Measurements from ENCODE around the gene ABCC1. TPM values are rescaled to one million over a fixed set of nuclear protein-coding genes. Genes with fewer than 3 reads are reported as not detected.
A peak's percentile ranks its signal among the peaks of the same experiment; 100 is the strongest.

The ABCC1 gene
- total RNA-seq, 1 donor from 2014 or later, result 47.9 TPM

DNA sequence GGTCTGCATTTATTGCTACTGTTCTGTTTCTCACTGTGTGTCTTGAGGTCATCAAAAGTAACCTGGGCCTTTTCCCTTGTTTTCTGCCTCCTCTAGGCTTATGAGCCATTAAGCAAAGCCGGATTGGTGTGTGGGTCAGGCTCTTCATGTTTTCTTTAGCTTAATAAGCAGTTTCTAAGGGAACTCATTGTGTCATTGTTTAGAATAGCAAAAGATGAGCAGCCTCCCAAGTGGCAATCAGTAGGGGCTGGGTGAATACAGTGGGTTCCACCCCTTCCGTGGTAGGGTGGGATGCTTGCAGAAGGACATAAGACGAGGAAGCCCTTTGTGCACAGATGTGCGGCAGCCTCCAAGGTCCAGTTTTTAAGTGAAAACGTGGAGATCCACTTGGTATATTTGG, 34.5 kb downstream of the ABCC1 start:
- peak overlapping the region; percentile 80 for H3K27ac Mint-ChIP-seq (ENCODE audit: unreplicated experiment)
- peaks cover 72% of the 10 kb centered on the region for H3K4me1 Mint-ChIP-seq (ENCODE audit: low read depth)
- H3K4me3 Mint-ChIP-seq (ENCODE audit: unreplicated experiment), result no peak overlapping the region
- H3K36me3 Mint-ChIP-seq (ENCODE audit: low read depth), result peaks cover 6% of the 10 kb centered on the region
- H3K9me3 Mint-ChIP-seq (ENCODE audit: low read depth), result peaks cover 17% of the 10 kb centered on the region
- TF ChIP-seq, protein P1, sequence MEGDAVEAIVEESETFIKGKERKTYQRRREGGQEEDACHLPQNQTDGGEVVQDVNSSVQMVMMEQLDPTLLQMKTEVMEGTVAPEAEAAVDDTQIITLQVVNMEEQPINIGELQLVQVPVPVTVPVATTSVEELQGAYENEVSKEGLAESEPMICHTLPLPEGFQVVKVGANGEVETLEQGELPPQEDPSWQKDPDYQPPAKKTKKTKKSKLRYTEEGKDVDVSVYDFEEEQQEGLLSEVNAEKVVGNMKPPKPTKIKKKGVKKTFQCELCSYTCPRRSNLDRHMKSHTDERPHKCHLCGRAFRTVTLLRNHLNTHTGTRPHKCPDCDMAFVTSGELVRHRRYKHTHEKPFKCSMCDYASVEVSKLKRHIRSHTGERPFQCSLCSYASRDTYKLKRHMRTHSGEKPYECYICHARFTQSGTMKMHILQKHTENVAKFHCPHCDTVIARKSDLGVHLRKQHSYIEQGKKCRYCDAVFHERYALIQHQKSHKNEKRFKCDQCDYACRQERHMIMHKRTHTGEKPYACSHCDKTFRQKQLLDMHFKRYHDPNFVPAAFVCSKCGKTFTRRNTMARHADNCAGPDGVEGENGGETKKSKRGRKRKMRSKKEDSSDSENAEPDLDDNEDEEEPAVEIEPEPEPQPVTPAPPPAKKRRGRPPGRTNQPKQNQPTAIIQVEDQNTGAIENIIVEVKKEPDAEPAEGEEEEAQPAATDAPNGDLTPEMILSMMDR (IDR thresholded peaks at IDR 0.05), result no peak
- DNase-seq (ENCODE audit: low spot score), result no peak
- H3K27me3 Mint-ChIP-seq (ENCODE audit: low read depth), result no peaks in the 10 kb centered on the region

DNA sequence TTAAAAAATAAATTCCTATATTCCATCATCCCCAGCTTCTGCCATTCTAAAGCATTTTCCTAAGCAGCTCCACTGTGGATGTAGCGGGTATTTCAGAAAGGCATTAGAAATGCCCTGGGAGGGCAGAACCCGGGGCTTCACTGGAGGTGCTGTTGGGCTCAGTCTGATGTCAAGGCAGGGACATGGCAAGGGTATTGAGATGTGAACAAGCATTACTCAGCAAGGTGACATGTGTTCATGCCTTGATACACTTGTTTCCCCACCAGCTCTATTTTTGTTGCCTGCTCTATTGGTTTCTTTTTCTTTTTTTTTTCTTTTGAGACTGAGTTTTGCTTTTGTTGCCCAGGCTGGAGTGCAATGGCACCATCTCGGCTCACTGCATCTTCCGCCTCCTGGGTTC, 35.7 kb downstream of the ABCC1 start:
- no peak for DNase-seq (ENCODE audit: low spot score)
- Mint-ChIP-seq H3K27ac (ENCODE audit: unreplicated experiment) (no peak overlapping the region), H3K36me3 (ENCODE audit: low read depth) (peaks cover 6% of the 10 kb centered on the region), H3K27me3 (ENCODE audit: low read depth) (no peaks in the 10 kb centered on the region), H3K4me1 (ENCODE audit: low read depth) (peaks cover 73% of the 10 kb centered on the region), H3K4me3 (ENCODE audit: unreplicated experiment) (no peak overlapping the region), H3K9me3 (ENCODE audit: low read depth) (peaks cover 10% of the 10 kb centered on the region)
- TF ChIP-seq, protein P1 (IDR thresholded peaks at IDR 0.05), result no peak

- TF ChIP-seq, protein P1 (IDR thresholded peaks at IDR 0.05), result no peak
- Mint-ChIP-seq H3K4me1 (ENCODE audit: low read depth) (peaks cover 75% of the 10 kb centered on the region), H3K27me3 (ENCODE audit: low read depth) (no peaks in the 10 kb centered on the region), H3K36me3 (ENCODE audit: low read depth) (peaks cover 7% of the 10 kb centered on the region), H3K4me3 (ENCODE audit: unreplicated experiment) (no peak overlapping the region), H3K27ac (ENCODE audit: unreplicated experiment) (no peak overlapping the region), H3K9me3 (ENCODE audit: low read depth) (peaks cover 8% of the 10 kb centered on the region)
- no peak for DNase-seq (ENCODE audit: low spot score)
Measured at GRCh38 chr16:15986261-15986660, 36.8 kb downstream of the ABCC1 start.

DNA sequence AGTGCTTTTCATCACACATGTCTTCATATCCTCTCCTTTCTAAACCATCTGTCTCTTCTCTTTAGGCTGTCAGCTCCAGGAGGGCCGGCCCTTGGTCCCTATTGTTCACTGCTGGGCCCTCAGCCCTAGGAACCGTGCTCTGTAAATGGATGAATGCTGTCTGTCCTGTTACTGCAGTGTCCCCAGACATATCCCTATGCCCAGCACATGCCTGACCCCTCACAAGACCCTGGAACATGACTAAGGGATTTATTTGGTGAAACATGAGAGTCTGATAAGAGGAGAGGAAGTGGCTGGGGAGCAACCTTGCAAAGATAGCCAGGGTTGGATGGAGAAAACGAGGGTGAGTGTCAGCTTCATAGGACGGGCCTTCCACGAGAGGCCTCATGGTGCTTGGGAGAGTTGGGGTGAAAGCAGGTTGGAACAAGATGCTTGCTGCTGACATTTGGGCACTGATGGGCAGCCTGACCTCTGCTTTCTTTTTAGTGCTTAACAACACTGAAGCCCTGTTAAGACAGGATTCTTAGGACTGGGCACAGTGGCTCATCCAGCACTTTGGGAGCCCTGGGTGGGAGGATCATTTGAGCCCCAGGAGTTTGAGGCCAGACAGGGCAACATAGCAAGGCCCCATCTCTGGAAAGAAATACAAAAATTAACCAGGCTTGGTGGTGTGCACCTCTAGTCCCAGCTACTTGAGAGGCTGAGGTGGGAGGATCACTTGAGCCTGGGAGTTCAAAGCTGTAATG, 39.0 kb downstream of the ABCC1 start:
- TF ChIP-seq, protein P1 (IDR thresholded peaks at IDR 0.05), result no peak
- no peak overlapping the region for H3K4me3 Mint-ChIP-seq (ENCODE audit: unreplicated experiment)
- peaks cover 4% of the 10 kb centered on the region for H3K36me3 Mint-ChIP-seq (ENCODE audit: low read depth)
- no peaks in the 10 kb centered on the region for H3K27me3 Mint-ChIP-seq (ENCODE audit: low read depth)
- H3K4me1 Mint-ChIP-seq (ENCODE audit: low read depth), result peaks cover 70% of the 10 kb centered on the region
- no peaks in the 10 kb centered on the region for H3K9me3 Mint-ChIP-seq (ENCODE audit: low read depth)
- no peak for DNase-seq (ENCODE audit: low spot score)
- H3K27ac Mint-ChIP-seq (ENCODE audit: unreplicated experiment), result peak overlapping the region; percentile 93

- Mint-ChIP-seq H3K4me3 (ENCODE audit: unreplicated experiment) (no peak overlapping the region), H3K4me1 (ENCODE audit: low read depth) (peaks cover 84% of the 10 kb centered on the region), H3K27me3 (ENCODE audit: low read depth) (no peaks in the 10 kb centered on the region), H3K9me3 (ENCODE audit: low read depth) (no peaks in the 10 kb centered on the region), H3K27ac (ENCODE audit: unreplicated experiment) (no peak overlapping the region), H3K36me3 (ENCODE audit: low read depth) (peaks cover 4% of the 10 kb centered on the region)
- TF ChIP-seq, protein P1 (IDR thresholded peaks at IDR 0.05), result no peak
- DNase-seq (ENCODE audit: low spot score), result no peak
Measured at GRCh38 chr16:15990902-15991301, 41.5 kb downstream of the ABCC1 start.

All from chondrocyte (in vitro differentiated cells).